NCI-H226 (cell line): ENCODE data around the gene TLCD2.
"Not testable (repeated sequence)": the region's sequence is repeated elsewhere in the genome, so short reads cannot be mapped to it uniquely, and the experiment has no call there.

Source experiments
- DNase-seq: peaks from one replicate; pipeline ENCODE4 v3.0.0-alpha.2; 2015

TLCD2 gene

GRCh38 chr17:1683459-1683858 is 26.7 kb downstream of the TLCD2 start:
- no peak for DNase-seq

GRCh38 chr17:1676401-1676800 is 33.8 kb downstream of the TLCD2 start:
- DNase-seq, result no peak

- no peak for DNase-seq
Observed at GRCh38 chr17:1673041-1673785, 37.0 kb downstream of the TLCD2 start.

- not testable (repeated sequence) for DNase-seq
Observed at GRCh38 chr17:1663934-1664333, 46.2 kb downstream of the TLCD2 start.

- DNase-seq, result no peak
Observed at GRCh38 chr17:1661045-1661444, 49.1 kb downstream of the TLCD2 start.

GRCh38 chr17:1658100-1658499 is 52.1 kb downstream of the TLCD2 start:
- DNase-seq, result no peak

GRCh38 chr17:1653735-1654134 is 56.4 kb downstream of the TLCD2 start:
- no peak for DNase-seq

GRCh38 chr17:1652794-1653193 is 57.4 kb downstream of the TLCD2 start:
- not testable (repeated sequence) for DNase-seq
